IgD-negative memory B cell (primary cell): ENCODE measurements around the gene DNASE1L3. TPM values are rescaled to one million over a fixed set of nuclear protein-coding genes. Genes with fewer than 3 reads are reported as not detected.
"Not testable (repeated sequence)": the region's sequence is repeated elsewhere in the genome, so short reads cannot be mapped to it uniquely, and the experiment has no call there.

Source experiments
- H3K27ac Mint-ChIP-seq, 3 donors: one replicate each; pipeline ENCODE4 v1.8.0; 2020 to 2022; ENCODE audit warnings: mild to moderate bottlenecking in 3 of 3, mixed read lengths in 3 of 3, moderate library complexity in 1 of 3
- H3K27me3 Mint-ChIP-seq: one replicate; pipeline ENCODE4 v1.8.0; 2021; ENCODE audit warnings: mixed read lengths
- H3K36me3 Mint-ChIP-seq: one replicate; pipeline ENCODE4 v1.8.0; 2020; ENCODE audit warnings: mild to moderate bottlenecking, mixed read lengths
- H3K4me1 Mint-ChIP-seq, 3 donors: one replicate each; pipeline ENCODE4 v1.8.0; 2020 to 2022; ENCODE audit warnings: mixed read lengths in 3 of 3, mild to moderate bottlenecking in 1 of 3
- H3K4me3 Mint-ChIP-seq, 4 donors: one replicate each; pipeline ENCODE4 v1.8.0; 2020 to 2022; ENCODE audit warnings: mild to moderate bottlenecking in 4 of 4, mixed read lengths in 4 of 4, moderate library complexity in 3 of 4
- H3K9me3 Mint-ChIP-seq, 3 donors: one replicate each; pipeline ENCODE4 v1.8.0; 2020 to 2021; ENCODE audit warnings: mixed read lengths in 3 of 3, mild to moderate bottlenecking in 1 of 3
- polyA plus RNA-seq: library from polyadenylated mRNA; unstranded; fragments of 300-500 nt; fragmentation: Illumina TruSeq; gene quantifications from one replicate; pipeline ENCODE4 v1.2.3, GENCODE V29; 2021

The DNASE1L3 gene
- polyA plus RNA-seq, 1 donor from 2014 or later: 1.7 TPM

- Mint-ChIP-seq H3K9me3 (no peaks in the 10 kb centered on the region), H3K27ac (peak overlapping the region; percentile 7 to 77 (median 55)), H3K27me3 (no peaks in the 10 kb centered on the region), H3K4me3 (peak overlapping the region; percentile 5 to 78 (median 70)), H3K4me1 (peaks cover 29 to 47% (median 38%) of the 10 kb centered on the region in 3 donors), H3K36me3 (no peaks in the 10 kb centered on the region)
Measured at GRCh38 chr3:58217209-58217811, 6.5 kb upstream of the DNASE1L3 start.

DNA sequence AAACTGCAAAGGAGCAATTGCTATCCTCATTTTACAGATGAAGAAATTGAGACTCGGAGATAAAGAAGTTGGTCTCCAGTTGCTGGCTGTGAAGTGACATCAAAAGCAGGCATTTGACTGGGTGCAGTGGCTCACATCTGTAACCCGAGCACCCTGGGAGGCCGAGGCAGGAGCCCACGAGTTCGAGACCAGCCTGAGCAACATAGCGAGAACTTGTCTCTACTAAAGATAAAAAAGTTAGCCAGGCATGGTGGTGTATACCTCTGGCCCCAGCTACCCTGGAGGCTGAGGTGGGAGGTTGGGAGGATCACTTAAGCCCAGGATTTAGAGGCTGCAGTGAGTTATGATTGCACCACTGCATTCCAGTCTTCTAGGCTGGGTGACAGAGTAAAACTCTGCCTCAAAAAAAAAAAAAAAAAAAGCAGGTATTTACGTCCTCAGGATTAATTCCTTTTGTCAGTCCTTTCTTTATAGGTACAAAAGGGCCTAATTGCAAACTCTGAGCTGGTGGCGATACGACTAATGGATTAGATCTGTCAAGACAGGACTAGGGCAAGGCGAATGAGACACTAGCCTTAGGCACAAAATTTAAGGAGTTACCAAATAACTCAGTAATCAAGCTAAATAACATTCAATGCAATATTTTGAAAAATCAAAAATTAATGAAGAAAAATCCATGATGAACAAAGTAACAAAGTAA, 5.9 kb upstream of the DNASE1L3 start:
- H3K4me3 Mint-ChIP-seq: peak overlapping the region in 3 of 4 donors; percentile 5 to 78 (median 69)

DNA sequence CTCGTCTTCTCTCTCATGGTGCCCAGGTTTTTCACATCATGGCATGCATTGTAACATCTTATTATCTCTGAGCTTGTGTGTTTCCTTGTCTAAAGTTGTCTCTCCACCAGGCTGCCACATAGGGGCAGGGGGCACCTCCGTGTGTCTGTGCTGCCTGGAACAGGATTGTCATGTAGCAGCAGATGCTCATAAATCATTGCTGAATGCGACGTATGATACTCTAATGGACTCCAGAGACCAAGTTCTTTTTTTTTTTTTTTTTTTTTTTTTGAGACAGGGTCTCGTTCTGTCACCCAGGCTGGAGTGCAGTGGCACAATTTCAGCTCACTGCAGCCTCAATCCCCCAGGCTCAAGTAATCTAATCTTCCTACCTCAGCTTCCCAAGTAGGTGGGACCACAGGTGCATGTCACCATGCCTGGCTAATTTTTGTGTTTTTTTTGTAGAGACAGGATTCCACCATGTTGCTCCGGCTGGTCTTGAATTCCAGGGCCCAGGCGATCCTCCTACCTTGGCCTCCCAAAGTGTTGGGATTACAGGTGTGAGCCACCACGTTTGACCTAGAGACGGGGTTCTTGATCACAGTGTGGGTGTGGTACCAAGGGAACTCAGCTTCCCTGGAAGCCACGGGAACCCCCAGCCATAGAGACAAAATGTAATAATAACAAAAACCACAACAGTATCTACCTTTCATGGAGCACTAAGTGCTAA, 4.7 kb upstream of the DNASE1L3 start:
- no peaks in the 10 kb centered on the region for H3K27me3 Mint-ChIP-seq
- peak overlapping the region; percentile 90 to 99 (median 93) for H3K27ac Mint-ChIP-seq
- H3K9me3 Mint-ChIP-seq: no peaks in the 10 kb centered on the region
- no peaks in the 10 kb centered on the region for H3K36me3 Mint-ChIP-seq
- H3K4me1 Mint-ChIP-seq: peaks cover 27 to 49% (median 38%) of the 10 kb centered on the region in 3 donors
- H3K4me3 Mint-ChIP-seq: peak overlapping the region; percentile 6 to 88 (median 60)

More for the DNA sequence above, 5.9 kb upstream of the DNASE1L3 start:
- Mint-ChIP-seq H3K27ac (peak overlapping the region; percentile 7 to 77 (median 55)), H3K4me1 (peaks cover 27 to 47% (median 38%) of the 10 kb centered on the region in 3 donors), H3K27me3 (no peaks in the 10 kb centered on the region), H3K9me3 (no peaks in the 10 kb centered on the region), H3K36me3 (no peaks in the 10 kb centered on the region)

DNA sequence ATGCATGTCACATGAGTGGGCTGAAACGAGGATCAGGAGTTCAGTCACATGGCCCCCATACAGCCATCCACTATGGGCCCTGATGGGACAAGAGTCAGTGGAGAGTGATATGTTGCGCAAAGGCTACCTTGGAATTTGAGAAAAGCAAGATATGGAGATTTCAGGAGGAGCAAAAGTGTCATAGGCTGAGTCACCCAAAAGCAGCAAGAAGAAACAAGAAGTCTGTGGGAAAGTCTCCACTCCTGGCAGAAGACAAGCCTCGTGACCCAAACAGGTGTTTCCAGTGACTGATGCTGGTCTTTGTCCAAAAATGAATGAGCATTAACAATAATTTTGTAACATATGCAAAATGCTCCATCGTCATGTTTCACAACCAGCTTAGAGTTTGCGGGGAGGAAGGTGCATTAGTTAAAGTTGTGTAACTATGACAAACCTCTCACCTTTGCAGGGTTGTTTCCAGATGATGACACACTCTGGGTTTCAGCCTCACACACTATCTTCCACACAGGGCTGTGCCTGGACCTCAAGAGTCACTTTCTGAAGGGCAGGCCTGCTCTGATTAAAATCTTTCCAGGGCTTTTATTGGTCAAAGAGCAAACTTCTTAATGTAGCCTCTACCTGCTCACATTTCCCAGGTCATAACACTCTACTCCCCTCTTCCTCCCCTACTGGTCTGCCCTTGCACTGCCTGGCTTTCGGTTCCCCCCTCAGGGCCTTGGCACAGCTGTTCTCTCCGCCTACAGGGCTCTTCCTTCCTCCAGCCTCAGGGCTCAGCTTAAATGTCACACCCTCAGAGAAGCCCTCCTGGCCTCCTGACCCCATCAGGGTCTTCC, 3.9 kb upstream of the DNASE1L3 start:
- Mint-ChIP-seq H3K27me3 (no peaks in the 10 kb centered on the region), H3K4me1 (peaks cover 23 to 55% (median 45%) of the 10 kb centered on the region in 3 donors), H3K36me3 (no peaks in the 10 kb centered on the region), H3K27ac (peak overlapping the region; percentile 90 to 99 (median 93)), H3K9me3 (no peaks in the 10 kb centered on the region), H3K4me3 (peak overlapping the region; percentile 6 to 88 (median 60))

DNA sequence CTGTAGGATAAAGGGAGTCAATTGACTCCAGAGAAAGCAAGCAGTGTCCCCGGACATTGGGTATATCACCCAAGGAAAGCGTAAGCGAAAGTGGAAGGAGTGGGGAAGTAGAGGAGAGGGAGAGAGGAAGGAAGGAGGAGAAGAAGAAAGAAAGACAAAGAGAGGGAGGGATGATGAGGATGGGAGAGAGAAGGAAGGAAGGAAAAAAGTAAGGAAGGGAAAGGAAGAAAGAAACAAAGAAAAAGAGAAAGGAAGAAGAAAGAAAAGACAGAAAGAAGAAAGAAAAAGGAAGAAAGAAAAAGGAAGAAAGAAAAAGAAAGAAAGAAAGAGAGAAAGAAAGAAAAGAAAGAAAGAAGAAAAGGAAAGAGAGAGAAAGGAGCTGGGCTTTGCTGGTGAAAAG, 839 bp downstream of the DNASE1L3 start:
- no peak overlapping the region for H3K27ac Mint-ChIP-seq
- H3K4me3 Mint-ChIP-seq: no peak overlapping the region
- H3K27me3 Mint-ChIP-seq: no peaks in the 10 kb centered on the region
- no peaks in the 10 kb centered on the region for H3K36me3 Mint-ChIP-seq
- peaks cover 4 to 20% (median 17%) of the 10 kb centered on the region in 3 donors for H3K4me1 Mint-ChIP-seq
- no peaks in the 10 kb centered on the region for H3K9me3 Mint-ChIP-seq

- H3K9me3 Mint-ChIP-seq: no peaks in the 10 kb centered on the region
- no peaks in the 10 kb centered on the region for H3K36me3 Mint-ChIP-seq
- no peak overlapping the region for H3K4me3 Mint-ChIP-seq
- peak overlapping the region in 1 of 3 donors; percentile 20 for H3K27ac Mint-ChIP-seq
- peaks cover 0 to 11% (median 11%) of the 10 kb centered on the region in 3 donors for H3K4me1 Mint-ChIP-seq
- no peaks in the 10 kb centered on the region for H3K27me3 Mint-ChIP-seq
Measured at GRCh38 chr3:58207954-58208353, 2.8 kb downstream of the DNASE1L3 start.

DNA sequence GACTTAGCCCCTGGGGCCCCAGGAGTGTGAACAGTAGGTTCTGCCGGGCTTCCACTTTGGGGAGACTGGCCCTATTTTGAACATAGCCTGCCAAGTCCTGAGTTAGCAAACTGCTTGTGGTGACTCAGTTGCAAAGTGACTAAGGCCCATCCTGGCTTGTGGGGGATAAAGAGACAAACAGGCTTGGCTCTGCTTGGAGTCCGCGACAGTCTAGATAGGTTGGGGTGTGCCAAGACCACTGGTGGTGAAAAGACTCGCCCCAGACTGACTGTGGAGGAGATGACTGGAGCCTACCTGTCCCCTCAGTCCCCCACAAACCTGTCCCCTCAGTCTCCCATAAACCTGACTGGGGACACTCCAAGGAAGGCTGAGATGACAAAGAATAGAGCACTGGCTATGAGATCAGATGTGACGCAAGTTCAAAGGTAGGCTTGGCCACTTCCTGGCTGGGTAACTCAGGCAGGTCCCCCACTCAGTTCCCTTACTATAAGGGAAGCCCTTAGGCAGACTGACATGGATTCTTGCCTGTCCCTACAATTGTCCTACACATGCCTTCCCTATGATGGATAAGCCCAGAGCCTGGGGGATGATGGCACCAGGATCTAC, 4.3 kb downstream of the DNASE1L3 start:
- H3K9me3 Mint-ChIP-seq: peaks cover 0 to under 1% (median 0%) of the 10 kb centered on the region in 3 donors
- H3K27ac Mint-ChIP-seq: peak overlapping the region in 1 of 3 donors; percentile 50
- peaks cover 3 to 16% (median 14%) of the 10 kb centered on the region in 3 donors for H3K4me1 Mint-ChIP-seq
- H3K36me3 Mint-ChIP-seq: no peaks in the 10 kb centered on the region
- H3K27me3 Mint-ChIP-seq: no peaks in the 10 kb centered on the region
- H3K4me3 Mint-ChIP-seq: no peak overlapping the region

DNA sequence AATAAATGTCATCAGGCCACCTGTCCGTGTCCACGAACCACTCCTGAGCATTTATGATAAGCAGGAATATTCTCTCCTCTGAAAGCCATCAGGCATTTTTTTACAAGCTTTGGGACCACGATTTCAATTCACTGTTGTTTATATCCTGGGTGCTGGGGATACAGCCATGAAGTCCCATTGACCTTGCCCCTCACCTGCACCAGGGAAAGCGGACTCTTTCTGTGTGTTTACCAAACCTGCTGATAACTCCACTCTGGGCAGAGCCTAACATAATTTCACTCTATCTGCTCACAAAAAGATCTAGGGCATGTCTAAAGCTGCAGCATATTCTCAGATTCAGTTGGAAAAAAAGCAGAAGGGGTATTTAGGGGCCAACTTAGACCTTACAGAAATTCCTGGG, 4.8 kb downstream of the DNASE1L3 start:
- H3K4me1 Mint-ChIP-seq: peaks cover 9 to 20% (median 17%) of the 10 kb centered on the region in 3 donors
- no peaks in the 10 kb centered on the region for H3K27me3 Mint-ChIP-seq
- peaks cover 0 to 3% (median 0%) of the 10 kb centered on the region in 3 donors for H3K9me3 Mint-ChIP-seq
- H3K27ac Mint-ChIP-seq: peak overlapping the region in 1 of 3 donors; percentile 41
- no peaks in the 10 kb centered on the region for H3K36me3 Mint-ChIP-seq
- no peak overlapping the region for H3K4me3 Mint-ChIP-seq

DNA sequence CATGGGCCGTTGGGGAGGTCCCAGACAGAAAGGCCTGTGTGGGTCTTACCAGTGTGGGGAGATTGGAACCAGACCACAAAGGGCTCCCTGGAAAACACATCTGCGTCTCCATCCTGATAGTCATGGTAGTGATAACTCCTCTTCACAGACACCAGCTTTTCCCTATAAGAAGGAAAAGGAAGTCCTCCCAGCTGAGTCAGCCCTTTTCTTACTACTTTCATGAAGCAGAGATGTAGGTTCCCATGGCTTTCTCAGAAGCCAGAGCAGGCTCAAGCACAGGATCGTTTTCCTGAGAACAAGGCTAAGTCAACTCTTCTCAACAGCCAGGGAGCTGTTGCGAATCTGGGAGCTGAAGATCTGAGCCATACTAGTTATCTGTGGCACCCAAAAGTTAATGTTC, 6.1 kb downstream of the DNASE1L3 start:
- no peak overlapping the region for H3K27ac Mint-ChIP-seq
- peaks cover 2% of the 10 kb centered on the region for H3K27me3 Mint-ChIP-seq
- H3K9me3 Mint-ChIP-seq: peaks cover 0 to 3% (median 0%) of the 10 kb centered on the region in 3 donors
- no peak overlapping the region for H3K4me3 Mint-ChIP-seq
- H3K36me3 Mint-ChIP-seq: no peaks in the 10 kb centered on the region
- peaks cover 16 to 23% (median 20%) of the 10 kb centered on the region in 3 donors for H3K4me1 Mint-ChIP-seq

- Mint-ChIP-seq H3K4me1 (peaks cover 20 to 28% (median 24%) of the 10 kb centered on the region in 3 donors), H3K9me3 (peaks cover 0 to 3% (median 0%) of the 10 kb centered on the region in 3 donors), H3K36me3 (no peaks in the 10 kb centered on the region), H3K4me3 (no peak overlapping the region), H3K27me3 (peaks cover 2% of the 10 kb centered on the region), H3K27ac (peak overlapping the region in 1 of 3 donors; percentile 94)
Measured at GRCh38 chr3:58203541-58203940, 7.2 kb downstream of the DNASE1L3 start.

- Mint-ChIP-seq H3K4me3 (peak overlapping the region in 2 of 4 donors; percentile 69 to 91), H3K36me3 (no peaks in the 10 kb centered on the region), H3K27ac (peak overlapping the region in 2 of 3 donors; percentile 59 to 94), H3K4me1 (peaks cover 26 to 33% (median 29%) of the 10 kb centered on the region in 3 donors), H3K27me3 (peaks cover 2% of the 10 kb centered on the region), H3K9me3 (peaks cover 0 to 3% (median 0%) of the 10 kb centered on the region in 3 donors)
Measured at GRCh38 chr3:58202917-58203360, 7.8 kb downstream of the DNASE1L3 start.

DNA sequence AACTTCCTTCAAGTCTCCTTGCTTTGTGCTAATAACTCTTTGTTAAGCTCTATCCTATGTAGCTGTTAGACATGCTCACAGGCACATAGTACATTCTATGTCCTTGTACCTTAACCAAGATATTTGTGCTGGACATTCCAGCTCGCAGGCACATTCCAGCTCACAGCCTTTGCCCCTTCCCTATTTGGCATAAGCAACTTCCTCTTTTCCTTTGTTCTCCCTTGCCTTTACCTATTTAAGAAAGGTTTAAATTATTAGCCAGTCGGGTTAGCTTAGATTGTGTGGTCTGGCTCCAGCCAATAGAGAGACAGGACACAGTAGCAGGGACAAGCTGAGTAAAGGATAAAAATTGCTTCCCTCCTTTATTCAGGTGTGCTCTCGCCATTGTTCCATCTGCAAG, 9.3 kb downstream of the DNASE1L3 start:
- H3K4me1 Mint-ChIP-seq: peaks cover 38 to 43% (median 39%) of the 10 kb centered on the region in 3 donors
- H3K4me3 Mint-ChIP-seq: peak overlapping the region in 2 of 4 donors; percentile 28 to 39
- H3K27me3 Mint-ChIP-seq, H3K36me3 Mint-ChIP-seq, H3K9me3 Mint-ChIP-seq: not testable (repeated sequence)
- peak overlapping the region in 2 of 3 donors; percentile 46 to 73 for H3K27ac Mint-ChIP-seq

DNA sequence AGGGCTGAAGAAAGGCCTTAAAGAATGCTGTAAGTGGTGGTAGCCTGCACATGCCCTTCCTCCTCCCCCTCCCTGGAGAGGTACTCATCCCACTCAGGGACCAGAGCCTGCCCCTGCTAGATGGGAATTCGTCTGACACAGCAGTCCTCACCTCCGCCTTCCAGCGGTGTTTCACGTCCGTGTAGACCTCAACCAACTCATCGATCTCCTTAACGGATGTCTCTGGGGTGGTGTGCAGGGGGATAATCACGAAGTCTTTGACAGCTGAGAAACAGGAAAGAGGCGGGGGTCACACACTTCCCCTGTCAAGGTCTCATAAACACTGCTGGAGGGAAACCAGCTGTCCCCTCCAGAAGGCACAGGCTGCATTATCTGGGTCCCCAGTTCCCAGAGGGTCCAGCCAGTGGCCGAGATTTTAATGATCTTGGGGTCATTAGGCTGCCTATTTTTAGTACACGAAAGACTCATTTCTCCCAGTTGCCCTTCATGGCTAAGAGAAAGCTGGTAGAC, 9.9 kb downstream of the DNASE1L3 start:
- Mint-ChIP-seq H3K9me3 (peaks cover 0 to 3% (median 0%) of the 10 kb centered on the region in 3 donors), H3K27ac (peak overlapping the region in 2 of 3 donors; percentile 73 to 88), H3K4me1 (peaks cover 38 to 44% (median 40%) of the 10 kb centered on the region in 3 donors), H3K27me3 (peaks cover 2% of the 10 kb centered on the region), H3K36me3 (no peaks in the 10 kb centered on the region), H3K4me3 (peak overlapping the region; percentile 21 to 75 (median 54))
